Measurements from ENCODE around the gene PCDHGA1.
A peak's percentile ranks its signal among the peaks of the same experiment; 100 is the strongest.
"Not testable (repeated sequence)": the region's sequence is repeated elsewhere in the genome, so short reads cannot be mapped to it uniquely, and the experiment has no call there.

The PCDHGA1 gene

DNA sequence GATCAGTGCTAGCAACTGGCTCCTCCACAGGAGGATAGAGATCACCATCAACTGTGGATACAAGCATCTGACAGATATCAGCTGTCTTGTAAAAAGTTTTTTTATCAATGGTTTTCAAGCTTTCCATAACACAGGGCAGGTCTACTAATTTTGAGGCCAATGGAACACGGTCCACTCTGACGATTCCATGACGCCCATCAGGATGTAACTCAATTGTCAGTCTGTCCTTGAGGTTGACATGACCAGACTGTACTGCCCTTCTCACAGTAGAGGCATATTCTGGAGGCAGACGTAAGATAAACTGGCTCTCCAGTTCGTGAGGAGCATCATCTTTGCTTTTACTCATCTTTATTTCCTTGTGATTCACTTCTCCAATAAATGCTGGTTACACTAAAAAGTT lies 10.6 kb upstream of the PCDHGA1 start:
- H3K4me3 ChIP-seq (replicated peaks; ENCODE audit: low read depth, low read length) = peak overlapping the region; percentile 91
- TF ChIP-seq, protein P1, sequence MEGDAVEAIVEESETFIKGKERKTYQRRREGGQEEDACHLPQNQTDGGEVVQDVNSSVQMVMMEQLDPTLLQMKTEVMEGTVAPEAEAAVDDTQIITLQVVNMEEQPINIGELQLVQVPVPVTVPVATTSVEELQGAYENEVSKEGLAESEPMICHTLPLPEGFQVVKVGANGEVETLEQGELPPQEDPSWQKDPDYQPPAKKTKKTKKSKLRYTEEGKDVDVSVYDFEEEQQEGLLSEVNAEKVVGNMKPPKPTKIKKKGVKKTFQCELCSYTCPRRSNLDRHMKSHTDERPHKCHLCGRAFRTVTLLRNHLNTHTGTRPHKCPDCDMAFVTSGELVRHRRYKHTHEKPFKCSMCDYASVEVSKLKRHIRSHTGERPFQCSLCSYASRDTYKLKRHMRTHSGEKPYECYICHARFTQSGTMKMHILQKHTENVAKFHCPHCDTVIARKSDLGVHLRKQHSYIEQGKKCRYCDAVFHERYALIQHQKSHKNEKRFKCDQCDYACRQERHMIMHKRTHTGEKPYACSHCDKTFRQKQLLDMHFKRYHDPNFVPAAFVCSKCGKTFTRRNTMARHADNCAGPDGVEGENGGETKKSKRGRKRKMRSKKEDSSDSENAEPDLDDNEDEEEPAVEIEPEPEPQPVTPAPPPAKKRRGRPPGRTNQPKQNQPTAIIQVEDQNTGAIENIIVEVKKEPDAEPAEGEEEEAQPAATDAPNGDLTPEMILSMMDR (IDR thresholded peaks at IDR 0.05; ENCODE audit: low read depth, low read length, missing control alignments) = no peak
- no peak for DNase-seq (ENCODE audit: extremely low read depth, low read depth)

DNA sequence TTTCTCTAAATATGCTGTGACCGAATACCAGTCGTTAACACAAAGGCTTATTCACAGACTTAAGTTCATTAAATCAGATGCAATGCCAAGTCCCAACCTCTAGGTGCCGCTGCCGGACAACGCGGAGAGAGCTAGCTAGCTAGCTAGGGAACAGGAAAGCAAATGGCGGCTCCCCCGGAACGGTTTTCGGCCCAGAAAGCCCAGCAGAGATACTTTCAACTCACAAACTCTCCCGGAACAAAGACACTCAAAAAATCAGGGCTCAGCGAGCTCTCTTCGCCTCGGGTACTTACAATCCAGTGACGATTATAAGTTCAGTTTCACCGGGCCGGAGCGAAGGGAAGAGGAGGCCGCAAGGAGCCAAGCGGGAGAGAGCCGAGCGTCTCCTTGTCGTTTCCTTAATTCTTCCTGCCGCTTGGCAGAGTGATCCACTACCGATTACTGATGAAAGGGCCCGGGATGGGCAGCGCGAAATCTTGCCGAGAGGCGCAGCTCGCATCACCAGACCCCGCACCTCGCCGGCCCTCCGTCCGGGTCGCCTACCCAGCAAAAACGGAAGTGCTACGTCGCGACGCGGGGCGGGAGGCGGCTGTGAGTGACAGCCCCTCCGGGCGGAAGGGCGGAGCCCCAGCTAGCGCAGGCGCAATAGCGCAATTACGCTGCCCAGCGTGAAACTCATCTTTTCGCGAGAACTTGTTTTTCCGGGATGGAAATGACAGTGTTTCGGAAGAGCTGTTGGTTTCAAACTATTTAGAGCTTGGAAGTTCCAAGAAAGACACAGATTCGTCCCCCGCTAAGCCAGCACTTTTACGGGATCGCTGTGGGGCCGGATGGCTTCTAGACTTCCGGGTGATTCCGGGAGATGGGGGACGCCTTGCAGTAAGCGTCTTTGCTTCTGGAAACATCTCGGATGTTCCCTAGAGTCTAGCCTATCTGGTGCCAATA lies 9.8 kb upstream of the PCDHGA1 start, which contains the start of gene TAF7:
TSS of gene TAF7 (minus strand) at position 560 of the 945 bp plus-strand sequence. CDS start 740 bp downstream, outside the sequence.
- DNase-seq (ENCODE audit: extremely low read depth, low read depth) = peak; percentile 85
- TF ChIP-seq, protein P1 (IDR thresholded peaks at IDR 0.05; ENCODE audit: low read depth, low read length, missing control alignments) = peak; percentile 83
- peak within 1 kb of the TSS; percentile 91 for H3K4me3 ChIP-seq (replicated peaks; ENCODE audit: low read depth, low read length)

DNA sequence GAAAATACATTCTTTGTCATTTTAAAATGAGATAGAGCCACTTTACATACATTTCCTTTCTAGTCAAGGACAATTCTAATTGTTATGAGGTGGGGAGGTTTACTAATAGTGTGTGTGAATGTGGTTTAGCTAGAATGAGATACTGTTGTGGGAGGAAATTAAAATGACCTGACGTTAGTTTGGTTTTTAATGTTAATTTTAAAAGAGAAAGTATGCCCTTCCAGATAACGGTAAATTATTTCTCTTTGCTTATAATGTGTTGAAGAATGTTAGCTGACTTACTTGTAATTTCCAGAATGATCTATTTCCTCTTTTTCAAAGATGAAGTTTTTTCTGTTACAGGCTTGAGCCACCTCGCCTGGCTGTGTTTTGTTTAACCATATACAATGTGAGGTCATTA lies 8.1 kb upstream of the PCDHGA1 start:
- no peak for DNase-seq (ENCODE audit: extremely low read depth, low read depth)
- H3K4me3 ChIP-seq (replicated peaks; ENCODE audit: low read depth, low read length) = no peak overlapping the region
- TF ChIP-seq, protein P1 (IDR thresholded peaks at IDR 0.05; ENCODE audit: low read depth, low read length, missing control alignments) = no peak

DNA sequence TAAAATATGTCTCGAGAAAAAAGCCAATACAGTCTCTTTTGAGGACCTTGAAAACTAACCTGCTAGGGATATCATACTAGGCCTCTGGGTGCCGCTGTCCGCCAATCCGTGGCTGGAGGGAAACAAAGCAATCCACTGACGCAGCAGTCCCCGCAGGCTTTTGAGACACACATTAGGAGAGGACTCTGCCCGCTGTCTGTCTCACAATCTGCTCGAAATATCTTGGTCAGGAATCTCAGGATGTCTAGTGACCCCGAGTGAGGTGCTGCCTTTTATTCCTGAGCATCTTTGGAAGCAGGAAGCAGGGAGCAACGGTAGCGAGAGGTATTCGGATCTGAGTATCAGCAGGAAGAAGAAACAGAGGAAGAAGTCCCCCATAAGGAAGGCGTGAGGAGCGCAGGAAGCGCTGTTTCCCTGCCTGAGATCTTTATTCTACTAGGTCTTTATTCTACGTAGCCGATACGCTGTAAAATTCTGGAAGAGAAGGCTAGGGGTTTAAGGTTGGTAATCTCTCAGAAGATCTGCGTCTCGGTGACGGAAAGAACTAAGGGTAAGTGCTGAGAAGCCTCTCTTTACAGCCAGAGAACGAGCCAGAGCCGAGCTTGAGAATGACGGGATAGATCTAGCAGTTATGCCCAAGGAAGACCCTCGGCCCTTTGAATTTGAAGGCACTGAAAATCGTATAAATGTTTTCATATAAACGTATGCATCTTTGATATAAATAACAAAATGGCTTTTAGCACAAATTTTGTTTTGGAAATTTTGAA lies 4.0 kb upstream of the PCDHGA1 start:
- no peak for DNase-seq (ENCODE audit: extremely low read depth, low read depth)
- peak overlapping the region; percentile 19 for H3K4me3 ChIP-seq (replicated peaks; ENCODE audit: low read depth, low read length)
- TF ChIP-seq, protein P1 (IDR thresholded peaks at IDR 0.05; ENCODE audit: low read depth, low read length, missing control alignments) = peak; percentile 60

DNA sequence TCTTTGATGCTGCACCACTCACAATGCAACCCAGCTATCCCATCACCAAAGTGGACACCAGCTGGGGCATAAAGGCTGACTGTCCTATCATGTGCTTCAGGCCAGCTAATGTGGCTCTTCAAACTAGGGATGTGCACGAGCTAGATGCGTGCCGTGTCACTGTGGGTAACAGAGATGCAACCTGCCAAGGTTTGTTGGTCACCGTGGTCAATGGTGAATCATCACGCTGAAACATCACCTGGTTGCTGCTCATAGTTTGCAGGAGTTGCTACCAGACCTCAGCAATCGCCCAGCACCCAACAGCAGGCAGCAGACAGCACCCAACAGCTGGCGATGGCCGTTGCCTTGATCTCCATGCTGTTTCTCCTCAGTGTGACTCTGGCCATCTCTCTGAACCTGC lies 2.1 kb upstream of the PCDHGA1 start:
- DNase-seq (ENCODE audit: extremely low read depth, low read depth) = no peak
- H3K4me3 ChIP-seq (replicated peaks; ENCODE audit: low read depth, low read length) = no peak overlapping the region
- TF ChIP-seq, protein P1 (IDR thresholded peaks at IDR 0.05; ENCODE audit: low read depth, low read length, missing control alignments) = no peak

DNA sequence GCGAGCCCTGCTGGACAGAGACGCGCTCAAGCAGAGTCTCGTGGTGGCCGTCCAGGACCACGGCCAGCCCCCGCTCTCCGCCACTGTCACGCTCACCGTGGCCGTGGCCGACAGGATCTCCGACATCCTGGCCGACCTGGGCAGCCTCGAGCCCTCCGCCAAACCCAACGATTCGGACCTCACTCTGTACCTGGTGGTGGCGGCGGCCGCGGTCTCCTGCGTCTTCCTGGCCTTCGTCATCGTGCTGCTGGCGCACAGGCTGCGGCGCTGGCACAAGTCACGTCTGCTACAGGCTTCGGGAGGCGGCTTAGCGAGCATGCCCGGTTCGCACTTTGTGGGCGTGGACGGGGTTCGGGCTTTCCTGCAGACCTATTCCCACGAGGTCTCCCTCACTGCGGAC lies 2.3 kb downstream of the PCDHGA1 start:
- not testable (repeated sequence) for DNase-seq (ENCODE audit: extremely low read depth, low read depth); H3K4me3 ChIP-seq (replicated peaks; ENCODE audit: low read depth, low read length)

All from HFF-Myc (cell line).